Measurements from ENCODE around the gene MYO10.
"Not testable (repeated sequence)": the region's sequence is repeated elsewhere in the genome, so short reads cannot be mapped to it uniquely, and the experiment has no call there.

MYO10 gene

DNA sequence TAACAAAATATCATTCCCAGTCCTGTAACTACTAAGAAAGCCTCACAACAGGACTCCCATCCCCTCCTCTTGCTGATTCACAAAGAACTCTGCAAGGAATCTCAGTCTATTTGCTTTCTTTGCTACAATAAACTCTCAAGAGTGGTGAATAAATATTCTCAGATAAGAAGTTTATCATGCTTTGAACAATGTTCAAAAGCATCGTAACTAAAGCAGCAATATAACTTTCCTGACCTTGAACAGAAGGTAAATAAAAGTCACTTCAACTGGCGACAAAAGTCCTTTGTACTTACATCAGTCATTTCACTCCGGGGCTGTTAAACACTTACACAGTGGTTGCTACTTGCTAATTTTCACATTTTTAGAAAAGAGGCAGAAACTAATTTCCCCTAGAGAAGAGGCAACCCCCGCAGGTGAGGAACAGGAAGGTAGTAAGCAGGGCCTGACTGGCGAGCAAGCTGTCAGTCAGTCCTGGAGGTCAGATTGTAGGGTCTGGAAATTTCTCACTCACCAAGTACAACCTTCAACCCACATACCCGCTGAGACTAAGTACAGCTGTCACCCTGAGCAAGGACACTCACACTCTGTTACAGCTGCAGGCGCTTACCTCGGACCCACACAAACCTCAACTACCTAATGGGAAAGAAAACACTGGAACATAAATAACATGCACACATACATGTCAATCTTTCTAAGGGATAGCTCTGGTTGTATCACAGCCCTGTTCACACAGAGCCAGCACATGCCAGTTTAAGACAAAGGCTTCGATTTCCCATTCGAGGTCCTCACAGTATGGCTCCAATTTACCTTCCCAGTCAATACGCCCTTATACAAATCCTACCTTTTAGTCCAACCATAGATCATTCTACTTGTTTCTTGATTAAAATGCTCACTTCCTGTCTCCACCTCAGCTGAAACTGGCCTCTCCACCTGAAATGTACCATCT lies 214.7 kb downstream of the MYO10 start:
- Histone ChIP-seq H3K27ac (no peak overlapping the region), H3K9ac (no peak overlapping the region), H3K79me2 (no peaks in the 10 kb centered on the region), H3K27me3 (ENCODE audit: control insufficient read depth, insufficient read depth, low read length) (no peaks in the 10 kb centered on the region), H3K4me1 (no peaks in the 10 kb centered on the region), H3K4me2 (ENCODE audit: low read length) (no peak overlapping the region), H3K36me3 (ENCODE audit: control insufficient read depth, insufficient read depth, low read length) (no peaks in the 10 kb centered on the region), H3K9me3 (ENCODE audit: control insufficient read depth, low read length) (no peaks in the 10 kb centered on the region), H3K4me3 (ENCODE audit: low read depth, low read length) (no peak overlapping the region), H2AFZ (peak overlapping the region; percentile 3)
- TF ChIP-seq, protein P1, sequence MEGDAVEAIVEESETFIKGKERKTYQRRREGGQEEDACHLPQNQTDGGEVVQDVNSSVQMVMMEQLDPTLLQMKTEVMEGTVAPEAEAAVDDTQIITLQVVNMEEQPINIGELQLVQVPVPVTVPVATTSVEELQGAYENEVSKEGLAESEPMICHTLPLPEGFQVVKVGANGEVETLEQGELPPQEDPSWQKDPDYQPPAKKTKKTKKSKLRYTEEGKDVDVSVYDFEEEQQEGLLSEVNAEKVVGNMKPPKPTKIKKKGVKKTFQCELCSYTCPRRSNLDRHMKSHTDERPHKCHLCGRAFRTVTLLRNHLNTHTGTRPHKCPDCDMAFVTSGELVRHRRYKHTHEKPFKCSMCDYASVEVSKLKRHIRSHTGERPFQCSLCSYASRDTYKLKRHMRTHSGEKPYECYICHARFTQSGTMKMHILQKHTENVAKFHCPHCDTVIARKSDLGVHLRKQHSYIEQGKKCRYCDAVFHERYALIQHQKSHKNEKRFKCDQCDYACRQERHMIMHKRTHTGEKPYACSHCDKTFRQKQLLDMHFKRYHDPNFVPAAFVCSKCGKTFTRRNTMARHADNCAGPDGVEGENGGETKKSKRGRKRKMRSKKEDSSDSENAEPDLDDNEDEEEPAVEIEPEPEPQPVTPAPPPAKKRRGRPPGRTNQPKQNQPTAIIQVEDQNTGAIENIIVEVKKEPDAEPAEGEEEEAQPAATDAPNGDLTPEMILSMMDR (IDR thresholded peaks at IDR 0.05), result no peak

DNA sequence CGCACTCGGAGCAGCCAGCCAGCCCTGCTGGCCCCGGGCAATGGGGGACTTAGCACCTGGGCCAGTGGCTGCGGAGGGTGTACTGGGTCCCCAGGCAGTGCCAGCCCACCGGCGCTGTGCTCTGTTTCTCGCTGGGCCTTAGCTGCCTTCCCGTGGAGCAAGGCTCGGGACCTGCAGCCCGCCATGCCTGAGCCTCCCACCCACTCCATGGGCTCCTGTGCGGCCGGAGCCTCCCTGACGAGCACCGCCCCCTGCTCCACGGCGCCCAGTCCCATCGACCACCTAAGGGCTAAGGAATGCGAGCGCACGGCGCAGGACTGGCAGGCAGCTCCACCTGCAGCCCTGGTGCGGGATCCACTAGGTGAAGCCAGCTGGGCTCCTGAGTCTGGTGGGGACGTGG lies 218.1 kb downstream of the MYO10 start:
- H3K4me1 ChIP-seq; H2AFZ ChIP-seq; H3K4me2 ChIP-seq (ENCODE audit: low read length); H3K27ac ChIP-seq; H3K36me3 ChIP-seq (ENCODE audit: control insufficient read depth, insufficient read depth, low read length); H3K79me2 ChIP-seq; H3K9ac ChIP-seq; H3K9me3 ChIP-seq (ENCODE audit: control insufficient read depth, low read length); H3K27me3 ChIP-seq (ENCODE audit: control insufficient read depth, insufficient read depth, low read length); H3K4me3 ChIP-seq (ENCODE audit: low read depth, low read length): not testable (repeated sequence)

DNA sequence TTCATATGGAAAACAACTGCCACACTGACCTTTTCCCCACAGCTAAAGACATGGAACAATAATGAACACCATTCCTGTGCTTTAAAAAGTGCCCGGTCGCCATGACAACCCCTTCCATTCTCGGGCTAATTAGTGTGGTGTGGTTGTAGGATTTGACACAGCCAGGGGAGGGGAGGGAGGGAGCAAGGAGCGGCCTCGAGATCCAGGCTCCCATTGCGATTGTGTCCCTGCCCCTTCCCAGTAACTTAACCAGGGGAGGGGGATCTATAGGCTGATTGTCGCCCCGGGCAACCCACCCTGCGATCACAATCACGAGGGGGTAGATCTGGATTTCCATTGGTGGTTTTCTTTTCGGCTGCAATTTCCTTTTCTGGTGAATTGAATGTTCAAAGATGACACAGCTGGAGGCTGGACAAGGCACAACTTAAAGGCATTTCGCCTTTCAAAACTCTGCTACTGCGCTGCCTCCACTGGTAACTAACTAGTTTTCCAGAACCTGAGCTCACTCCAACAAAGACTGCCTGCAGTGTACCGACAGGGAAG lies 222.6 kb downstream of the MYO10 start:
- no peak overlapping the region for H3K4me2 ChIP-seq (ENCODE audit: low read length)
- peaks cover 20% of the 10 kb centered on the region for H3K4me1 ChIP-seq
- H3K36me3 ChIP-seq (ENCODE audit: control insufficient read depth, insufficient read depth, low read length), result no peaks in the 10 kb centered on the region
- no peak overlapping the region for H3K9ac ChIP-seq
- H2AFZ ChIP-seq, result peak overlapping the region; percentile 36
- H3K27me3 ChIP-seq (ENCODE audit: control insufficient read depth, insufficient read depth, low read length), result no peaks in the 10 kb centered on the region
- no peak overlapping the region for H3K27ac ChIP-seq
- TF ChIP-seq, protein P1 (IDR thresholded peaks at IDR 0.05), result no peak
- no peaks in the 10 kb centered on the region for H3K9me3 ChIP-seq (ENCODE audit: control insufficient read depth, low read length)
- no peaks in the 10 kb centered on the region for H3K79me2 ChIP-seq
- no peak overlapping the region for H3K4me3 ChIP-seq (ENCODE audit: low read depth, low read length)

DNA sequence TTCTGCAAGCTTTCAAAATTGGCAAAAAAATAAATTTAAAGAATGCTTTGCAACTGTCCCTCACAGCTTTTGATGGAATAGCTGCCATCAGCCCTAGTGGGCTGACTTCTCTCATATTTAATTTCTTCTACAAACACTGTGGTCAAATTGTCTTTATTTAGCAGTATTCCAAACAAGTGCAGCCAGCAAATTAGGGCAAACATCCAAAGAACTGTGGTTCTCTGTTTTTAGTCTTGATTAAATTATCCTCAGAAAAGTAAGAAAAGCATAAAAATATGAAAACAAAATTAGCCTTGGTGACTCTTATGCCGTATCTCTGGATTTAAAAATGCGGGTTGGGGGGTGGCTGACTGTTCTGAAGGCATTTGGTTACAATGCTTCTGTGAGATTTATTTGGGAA lies 223.5 kb downstream of the MYO10 start:
- Histone ChIP-seq H2AFZ (peak overlapping the region; percentile 36), H3K27ac (no peak overlapping the region), H3K36me3 (ENCODE audit: control insufficient read depth, insufficient read depth, low read length) (no peaks in the 10 kb centered on the region), H3K9ac (no peak overlapping the region), H3K4me1 (peaks cover 20% of the 10 kb centered on the region), H3K9me3 (ENCODE audit: control insufficient read depth, low read length) (no peaks in the 10 kb centered on the region), H3K4me2 (ENCODE audit: low read length) (no peak overlapping the region), H3K27me3 (ENCODE audit: control insufficient read depth, insufficient read depth, low read length) (no peaks in the 10 kb centered on the region), H3K79me2 (no peaks in the 10 kb centered on the region), H3K4me3 (ENCODE audit: low read depth, low read length) (no peak overlapping the region)
- TF ChIP-seq, protein P1 (IDR thresholded peaks at IDR 0.05), result no peak

DNA sequence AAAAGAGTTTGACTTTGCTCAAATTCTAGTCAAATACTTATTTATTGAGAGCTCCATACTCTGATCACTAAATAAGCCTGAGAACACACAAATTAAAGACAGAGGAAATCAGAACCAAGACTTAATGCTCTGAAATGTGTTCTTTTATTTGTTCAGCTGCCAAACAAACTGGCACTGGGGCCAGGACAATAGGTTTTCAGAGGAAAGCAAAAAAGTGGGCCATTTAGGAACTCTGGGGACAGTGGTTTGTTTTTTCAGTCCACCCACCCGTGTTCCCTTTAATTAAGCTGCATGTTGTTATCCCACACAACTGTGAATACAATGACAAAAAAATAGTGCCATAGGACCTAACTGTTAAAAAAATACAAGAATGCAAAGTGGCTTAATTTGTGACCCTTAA lies 223.9 kb downstream of the MYO10 start:
- Histone ChIP-seq H3K79me2 (no peaks in the 10 kb centered on the region), H3K4me2 (ENCODE audit: low read length) (no peak overlapping the region), H3K9me3 (ENCODE audit: control insufficient read depth, low read length) (no peaks in the 10 kb centered on the region), H2AFZ (peak overlapping the region; percentile 21), H3K27ac (no peak overlapping the region), H3K4me3 (ENCODE audit: low read depth, low read length) (no peak overlapping the region), H3K36me3 (ENCODE audit: control insufficient read depth, insufficient read depth, low read length) (no peaks in the 10 kb centered on the region), H3K9ac (no peak overlapping the region), H3K4me1 (peaks cover 20% of the 10 kb centered on the region), H3K27me3 (ENCODE audit: control insufficient read depth, insufficient read depth, low read length) (no peaks in the 10 kb centered on the region)
- TF ChIP-seq, protein P1 (IDR thresholded peaks at IDR 0.05), result no peak
